ENCODE measurements around the gene DSEL.
A peak's percentile ranks its signal among the peaks of the same experiment; 100 is the strongest.

DSEL gene

DNA sequence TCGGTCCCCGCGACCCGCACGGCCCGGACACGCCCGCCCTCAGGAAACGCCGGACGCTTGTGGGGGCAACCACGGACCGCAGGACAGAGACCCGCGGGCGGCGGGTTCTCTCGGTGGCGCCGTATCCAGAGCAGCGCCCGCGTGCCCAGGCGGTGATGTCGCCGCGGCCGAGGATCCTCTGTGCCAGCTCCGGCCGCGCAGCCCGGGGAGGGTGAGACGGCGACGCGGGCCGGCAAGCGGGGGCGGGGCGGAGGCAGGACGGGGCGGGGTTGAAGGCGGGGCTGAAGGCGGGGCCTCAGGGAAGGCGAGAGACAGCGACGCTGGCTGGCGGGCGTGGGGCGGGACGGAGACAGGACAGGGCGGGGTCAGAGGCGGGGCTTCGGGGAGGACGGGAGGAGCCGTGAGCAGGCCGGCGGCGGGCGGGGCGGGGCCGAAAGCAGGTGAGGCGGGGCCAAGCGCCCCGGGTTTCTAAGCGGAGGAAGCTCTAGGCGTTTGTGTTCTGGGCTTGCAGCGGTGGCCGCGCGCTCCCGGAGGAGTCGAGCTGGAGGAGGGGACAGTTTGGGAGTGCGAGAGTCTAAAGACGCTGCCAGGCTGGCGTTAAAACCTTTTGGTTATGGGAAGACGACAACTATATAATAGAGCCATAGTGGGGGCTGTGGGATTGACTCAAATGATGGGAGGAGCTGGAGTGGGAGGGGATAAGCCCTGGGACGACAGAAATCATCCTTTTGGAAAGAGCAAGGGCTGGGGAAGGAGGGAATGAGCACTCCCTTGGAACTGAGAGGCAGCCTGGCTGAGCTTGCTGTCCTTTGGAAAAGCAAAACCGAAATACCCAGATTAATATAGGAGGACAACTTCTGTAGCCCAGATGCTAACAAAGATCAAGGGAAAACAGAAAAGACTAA is at the start of gene DSEL:
Gene DSEL (minus strand): TSS at position 182 of the 905 bp plus-strand sequence. CDS start 2,112 bp downstream, outside the sequence.
- DNase-seq, result peak; percentile 99

DNA sequence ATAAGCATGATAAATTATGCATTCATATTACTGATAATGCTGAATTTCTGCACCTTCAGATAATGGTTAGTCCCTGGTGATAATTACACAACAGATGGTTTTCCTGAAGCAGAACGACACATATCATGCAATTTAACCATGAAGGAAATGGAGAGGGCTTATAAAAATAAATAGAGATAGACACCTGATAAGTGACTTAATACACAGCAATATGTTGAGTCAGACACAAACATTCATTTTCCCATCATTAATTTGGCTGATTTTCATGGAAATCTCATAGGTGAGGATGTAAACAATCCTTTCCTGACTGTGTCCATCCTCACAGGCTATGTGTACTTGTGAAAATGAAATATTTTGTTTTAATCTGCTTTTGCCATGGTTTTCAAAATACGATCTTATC is 36.9 kb upstream of the DSEL start:
- DNase-seq, result no peak

DNA sequence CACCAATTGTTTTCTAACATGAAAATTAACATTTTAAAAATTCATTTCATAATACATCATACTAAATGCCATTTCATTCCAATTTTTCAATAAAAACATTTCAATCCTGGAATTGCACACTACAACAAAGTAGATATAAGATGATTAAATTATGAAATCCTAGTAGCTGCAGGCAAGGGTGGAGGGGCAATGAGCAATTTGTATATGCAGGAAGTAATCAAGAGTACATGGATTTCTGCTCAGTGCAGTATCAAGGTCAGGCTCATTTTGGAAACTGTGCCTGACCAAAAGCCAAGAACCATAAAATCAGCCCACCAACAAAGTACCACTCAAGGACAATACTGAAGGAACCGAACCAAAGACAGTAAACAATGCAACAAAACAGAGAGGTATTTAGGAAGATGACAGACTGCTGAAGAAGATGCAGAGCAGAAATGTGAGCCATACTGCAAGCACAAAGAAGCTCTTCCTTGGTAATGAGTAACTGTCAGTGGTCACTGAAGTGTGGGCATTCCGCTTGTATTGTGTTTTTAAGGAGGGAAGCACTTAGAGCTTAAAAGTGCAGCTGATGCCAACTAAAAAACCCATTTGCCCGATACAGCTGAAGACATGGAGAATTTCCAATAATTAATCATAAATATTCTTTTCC is 34.5 kb upstream of the DSEL start:
- no peak for DNase-seq

DNA sequence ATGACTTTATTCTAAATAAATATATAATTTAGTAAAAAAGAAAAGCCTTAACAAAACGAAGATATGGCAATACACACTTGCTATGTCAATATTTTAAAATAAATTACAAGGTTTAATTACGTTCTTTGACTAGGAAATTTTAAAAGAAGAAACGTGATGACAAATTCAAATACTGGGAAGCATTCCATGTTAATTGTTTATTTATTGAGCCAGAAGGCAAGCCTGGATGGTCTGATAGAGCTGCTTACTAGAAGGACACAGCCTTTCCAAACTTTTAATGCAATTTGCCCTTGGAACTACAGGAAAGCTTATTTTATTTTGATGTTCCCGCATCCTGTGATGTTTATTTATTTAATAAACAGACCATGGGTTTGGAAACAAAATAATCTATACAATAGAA is 33.4 kb upstream of the DSEL start:
- no peak for DNase-seq

DNA sequence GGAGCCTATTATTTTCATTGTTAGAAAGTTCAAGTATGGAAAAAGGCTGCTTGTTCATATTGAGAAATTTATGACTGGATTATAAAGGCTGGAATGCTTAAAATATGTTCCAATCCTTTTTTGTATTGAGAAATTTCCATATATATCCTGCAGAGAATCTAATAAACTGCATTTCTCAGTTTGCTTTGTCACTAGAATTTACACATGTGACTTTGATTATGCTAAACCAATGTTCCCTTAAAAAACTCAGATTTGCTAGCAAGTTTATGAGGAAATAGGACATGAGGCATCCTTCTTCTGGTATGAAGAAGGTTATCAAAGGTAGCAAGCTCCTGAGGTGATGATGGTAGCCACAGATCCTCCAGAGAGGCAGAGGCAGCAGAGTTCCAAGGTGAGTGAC is 29.2 kb upstream of the DSEL start:
- DNase-seq, result no peak

DNA sequence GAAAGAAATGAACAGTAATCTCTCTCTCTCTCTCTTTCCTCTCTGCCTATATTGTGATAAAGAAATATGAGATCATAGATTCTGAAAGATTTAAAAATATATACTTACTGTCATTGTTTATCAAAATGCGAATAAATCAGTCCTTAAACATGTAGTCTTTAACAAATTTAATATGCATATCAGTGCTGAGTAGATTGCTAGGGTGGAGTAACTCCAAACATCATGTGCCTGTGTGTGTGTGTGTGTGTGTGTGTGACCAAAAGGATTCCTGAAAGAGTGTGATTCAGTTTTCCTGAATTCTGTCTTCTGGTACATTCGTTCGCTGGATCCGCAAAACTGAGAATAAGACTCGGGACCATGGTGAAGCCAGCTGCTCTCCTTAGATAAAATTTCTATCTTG is 24.0 kb upstream of the DSEL start:
- DNase-seq, result no peak

DNA sequence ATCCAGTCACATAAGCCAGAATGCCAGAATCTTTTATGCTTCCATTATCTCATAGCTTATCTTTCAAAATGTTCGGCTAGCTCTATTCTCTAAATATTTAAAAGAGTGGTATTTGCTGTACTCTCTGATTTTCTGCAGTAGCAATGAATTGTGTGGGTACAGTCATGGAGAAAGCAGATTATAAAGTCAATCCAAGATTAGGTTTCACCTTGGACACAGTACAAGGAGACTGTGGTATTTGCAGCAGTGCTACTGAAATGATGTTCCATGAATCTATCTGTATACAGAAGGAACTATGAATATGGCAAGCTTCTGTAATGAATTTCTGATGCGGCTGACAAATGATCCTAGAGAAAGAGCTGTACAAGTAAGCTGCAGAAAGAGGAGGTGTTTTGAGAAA is 15.4 kb upstream of the DSEL start:
- no peak for DNase-seq

DNA sequence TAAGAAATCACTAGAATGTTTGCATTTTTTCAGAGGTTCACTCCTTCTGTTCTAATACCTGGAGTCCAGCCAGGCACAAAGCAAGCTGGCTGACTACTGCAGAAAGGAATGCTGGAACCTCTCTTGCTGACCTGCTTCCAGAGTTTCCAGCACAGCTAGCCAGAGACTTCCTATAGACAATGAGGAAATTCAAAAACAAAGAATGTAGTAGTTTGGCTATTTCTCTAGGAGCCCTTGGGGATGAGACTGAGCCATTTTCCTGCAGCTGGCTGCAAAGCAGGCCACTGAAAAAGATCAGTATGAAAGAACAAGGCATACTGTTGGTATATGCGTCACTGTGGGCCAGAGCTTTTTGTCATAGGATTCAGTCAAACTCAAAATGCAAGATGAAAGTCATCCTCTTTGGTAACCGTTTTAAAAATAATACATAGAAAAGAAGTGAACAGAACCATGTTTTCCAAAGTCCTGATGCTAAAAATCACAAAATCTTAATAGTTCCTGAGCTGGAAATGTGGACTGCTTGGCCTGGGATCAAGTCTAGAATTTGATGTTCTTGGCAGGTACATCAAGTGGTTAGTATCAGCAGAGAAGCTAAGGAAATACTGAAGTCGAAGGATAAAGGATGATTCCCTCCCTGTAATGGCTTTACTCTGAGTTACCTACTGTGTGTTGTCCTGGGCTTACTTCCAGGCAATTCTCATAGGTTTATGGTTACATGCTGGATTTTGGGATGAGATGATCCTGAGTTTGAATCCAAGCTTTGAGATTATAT is 9.0 kb upstream of the DSEL start:
- DNase-seq, result peak; percentile 95

DNA sequence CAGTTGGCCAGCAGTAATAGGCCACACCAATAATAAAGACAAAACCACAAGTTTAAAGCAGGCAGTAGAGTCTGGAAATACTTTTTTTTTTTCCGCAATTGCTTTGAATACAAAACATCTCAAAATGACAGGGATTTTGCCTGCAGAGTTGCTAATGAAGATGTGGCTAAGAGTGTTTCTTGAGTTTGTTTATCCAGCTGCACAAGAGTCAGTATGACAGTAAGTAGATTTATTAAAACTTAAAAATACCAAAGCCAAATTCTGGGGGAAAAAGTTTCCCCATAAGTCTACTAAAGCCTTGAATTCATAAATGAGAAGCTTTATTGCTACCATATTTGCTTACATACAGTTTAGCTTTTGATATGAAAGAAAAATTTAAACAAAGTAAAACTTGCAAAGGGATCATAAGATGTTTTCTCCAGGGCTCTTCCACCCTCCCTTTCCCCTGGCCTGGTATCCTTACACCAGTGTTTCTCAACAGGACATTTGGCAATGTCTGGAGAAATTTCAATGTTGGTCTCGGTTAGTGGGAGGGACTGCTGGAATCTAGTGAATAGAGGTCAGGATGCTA is 3.9 kb upstream of the DSEL start:
- DNase-seq, result no peak

DNA sequence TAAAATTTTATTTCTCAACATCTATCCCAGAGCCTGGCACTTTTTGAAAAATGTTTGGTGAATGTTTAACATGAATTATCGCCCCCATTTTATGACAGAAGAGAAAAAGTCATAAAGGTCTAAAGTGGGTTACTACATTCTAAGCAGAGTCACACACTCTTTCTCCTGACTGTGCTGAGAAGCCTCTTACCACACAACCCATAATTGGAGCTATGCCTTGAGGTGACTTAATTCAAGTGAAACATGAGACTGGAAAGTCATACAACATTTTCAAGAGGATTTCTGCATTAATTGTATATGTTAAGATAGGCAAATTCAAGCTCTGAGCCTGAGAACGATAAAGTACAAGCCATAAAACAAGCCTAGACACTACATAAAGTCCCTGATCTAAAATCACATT is 3.1 kb upstream of the DSEL start:
- no peak for DNase-seq

DNA sequence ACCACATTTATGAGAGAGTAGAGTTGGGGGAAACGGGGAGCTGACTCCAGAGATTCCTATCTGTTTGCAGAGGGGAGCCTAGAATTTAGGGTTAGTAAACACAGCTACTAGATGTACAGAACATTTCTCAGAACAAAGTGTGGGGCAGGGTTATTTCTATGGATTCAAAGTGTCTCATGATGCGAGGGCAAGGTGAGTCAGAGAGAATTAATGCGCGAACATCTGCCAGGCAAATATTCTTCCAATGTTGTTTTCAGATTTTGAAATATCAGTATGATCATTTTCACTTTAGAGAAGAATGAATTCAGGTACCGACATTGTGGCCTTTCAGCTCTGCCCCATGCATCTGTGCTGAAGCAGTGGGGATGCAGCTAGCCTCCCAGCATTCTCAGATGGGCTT is 2.0 kb upstream of the DSEL start:
- DNase-seq, result no peak

DNA sequence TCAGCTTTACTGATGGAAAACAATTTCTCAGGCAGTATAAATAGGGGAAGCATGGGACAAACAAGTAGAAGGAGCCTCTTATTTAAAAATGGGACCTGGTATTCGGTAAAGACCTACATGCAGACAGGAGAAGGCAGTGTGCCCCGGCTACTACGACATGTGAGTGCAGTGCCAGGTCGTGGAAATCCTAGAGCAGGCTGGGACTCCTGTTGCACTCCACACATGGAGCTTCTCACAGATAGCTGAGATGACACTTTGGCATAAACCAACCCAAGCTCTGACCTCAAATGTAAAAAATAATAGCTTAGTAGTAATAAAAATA is 885 bp upstream of the DSEL start:
- no peak for DNase-seq

DNA sequence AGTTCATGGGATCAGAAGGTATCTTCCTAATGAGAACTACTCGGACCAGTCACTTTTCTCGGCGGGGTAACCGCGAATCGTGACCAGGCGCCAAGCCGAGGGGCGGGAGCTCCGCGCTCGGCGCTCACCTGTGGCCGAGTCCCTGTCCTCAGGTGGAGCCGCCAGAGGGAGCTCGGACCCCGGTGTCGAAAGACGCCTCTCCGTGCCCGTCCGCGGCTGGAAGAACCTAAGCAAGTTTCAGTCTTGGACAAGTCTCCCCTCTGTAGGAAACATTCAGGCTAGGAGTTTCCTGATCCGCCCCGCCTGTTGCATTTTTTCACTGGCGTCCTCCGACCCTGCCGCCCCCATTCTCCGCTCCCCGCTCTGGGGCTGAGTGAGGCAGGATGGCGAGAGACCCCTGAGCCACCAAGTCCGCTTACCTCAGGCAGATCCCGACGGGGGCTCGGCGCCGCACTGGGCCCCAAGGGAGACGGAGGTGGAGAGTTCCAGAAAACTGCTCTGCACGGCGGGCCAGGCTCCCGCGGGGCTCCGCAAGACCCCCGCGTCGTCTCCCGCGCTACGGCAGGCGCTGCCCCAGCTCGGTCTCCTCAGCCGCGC is 480 bp downstream of the DSEL start:
- DNase-seq, result peak; percentile 96

DNA sequence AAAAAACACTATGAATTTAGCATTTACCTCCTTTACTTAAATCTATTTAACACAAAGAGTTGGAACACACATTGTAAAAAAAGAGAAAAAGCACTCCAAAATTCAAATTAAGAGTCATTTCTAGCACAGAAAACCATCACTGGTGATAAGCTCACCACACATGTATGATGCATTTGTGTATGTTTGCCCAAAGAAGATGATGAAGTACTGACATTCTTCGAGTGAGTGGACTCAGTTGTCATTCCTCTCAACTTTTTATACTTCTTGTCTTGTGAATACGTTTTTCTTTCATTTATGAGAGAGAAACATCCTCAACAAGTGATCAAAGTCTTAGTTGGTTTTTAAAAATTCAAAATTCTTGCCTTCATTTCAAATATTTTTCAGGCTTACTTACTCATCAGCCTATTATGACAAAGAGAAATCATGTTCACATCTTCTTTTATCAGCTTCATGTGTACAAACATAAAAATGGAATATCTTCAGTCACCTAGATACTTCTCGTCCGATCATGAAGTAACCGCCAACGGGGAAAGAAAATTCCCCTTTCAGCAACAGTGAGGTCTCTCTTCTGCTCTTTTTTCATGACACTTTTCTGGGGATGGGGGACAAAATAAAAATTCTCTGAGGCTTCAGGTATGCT is 1.5 kb downstream of the DSEL start:
- no peak for DNase-seq

DNA sequence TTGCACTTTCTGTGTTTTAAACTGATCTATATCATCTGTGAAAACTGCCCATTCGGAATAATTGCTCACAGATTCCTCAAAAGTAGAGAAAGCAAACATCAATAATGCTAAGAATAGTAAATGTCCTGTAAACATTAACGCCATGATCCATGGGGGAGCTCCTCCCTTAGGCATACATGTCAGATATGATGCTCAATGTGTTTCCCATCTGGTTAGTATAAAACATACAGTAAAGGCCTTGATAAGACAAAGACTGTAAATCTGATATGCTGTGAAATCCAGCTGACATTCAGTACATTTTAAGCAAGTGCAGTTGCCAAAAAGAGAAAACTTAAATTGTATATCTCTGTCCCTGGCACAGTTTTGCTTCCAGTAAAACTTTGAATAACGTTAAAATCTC is 2.1 kb downstream of the DSEL start:
- DNase-seq, result no peak

DNA sequence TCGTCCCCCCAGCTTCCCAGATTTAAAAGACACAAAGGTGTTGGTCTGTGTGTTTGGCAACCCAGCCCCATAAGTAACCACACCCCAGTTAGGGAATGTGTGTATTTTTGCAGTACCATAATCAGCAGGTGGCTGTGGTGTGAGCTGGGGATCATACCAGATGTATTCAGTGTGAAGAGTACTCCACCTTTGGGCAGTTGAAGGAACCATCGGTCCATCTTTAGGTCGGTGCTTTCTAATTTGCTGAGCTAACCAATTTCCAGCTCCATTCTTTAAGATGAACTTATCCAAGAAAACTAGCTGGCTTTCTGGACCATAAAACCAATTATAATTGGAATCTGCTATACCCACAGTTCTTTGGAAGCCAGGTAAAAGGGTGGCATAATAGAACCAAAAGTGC is 3.2 kb downstream of the DSEL start:
- no peak for DNase-seq

DNA sequence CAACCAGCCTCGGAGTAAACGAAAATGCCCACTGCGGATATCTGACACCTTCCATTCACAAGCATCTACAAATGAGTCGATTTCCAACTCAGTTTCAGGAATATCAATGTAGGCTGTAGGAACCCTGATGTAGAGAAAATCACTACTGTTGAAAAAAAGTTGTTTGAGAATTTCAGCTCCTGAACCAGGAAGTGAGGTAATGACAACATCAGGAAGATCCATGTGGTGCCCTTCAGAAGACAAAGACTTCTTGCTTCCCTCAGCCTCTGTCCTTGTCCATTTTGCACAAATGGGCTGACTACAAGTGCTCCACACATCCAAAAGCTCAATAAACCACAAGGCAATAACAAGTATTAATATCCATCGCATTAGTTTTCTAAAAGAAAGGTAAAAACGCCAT is 4.7 kb downstream of the DSEL start:
- DNase-seq, result no peak

DNA sequence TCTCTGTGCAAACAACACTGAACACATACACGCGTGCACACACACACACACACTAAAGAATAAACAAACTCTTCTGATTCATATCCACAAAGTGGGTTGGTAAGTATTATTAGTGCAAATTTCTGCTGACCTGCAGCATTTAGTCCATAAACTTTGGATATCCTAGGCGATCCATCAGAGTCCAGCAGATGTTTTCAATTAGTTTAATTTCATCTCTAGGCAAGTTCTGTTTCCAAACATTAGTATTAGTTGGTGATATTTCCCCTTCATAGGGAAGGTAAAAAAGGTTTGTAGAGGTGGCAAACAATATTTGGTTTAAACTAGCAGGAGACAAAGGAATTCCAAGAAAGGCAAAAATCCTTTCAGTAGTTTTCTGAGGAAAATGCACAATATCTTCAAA is 5.7 kb downstream of the DSEL start:
- no peak for DNase-seq

DNA sequence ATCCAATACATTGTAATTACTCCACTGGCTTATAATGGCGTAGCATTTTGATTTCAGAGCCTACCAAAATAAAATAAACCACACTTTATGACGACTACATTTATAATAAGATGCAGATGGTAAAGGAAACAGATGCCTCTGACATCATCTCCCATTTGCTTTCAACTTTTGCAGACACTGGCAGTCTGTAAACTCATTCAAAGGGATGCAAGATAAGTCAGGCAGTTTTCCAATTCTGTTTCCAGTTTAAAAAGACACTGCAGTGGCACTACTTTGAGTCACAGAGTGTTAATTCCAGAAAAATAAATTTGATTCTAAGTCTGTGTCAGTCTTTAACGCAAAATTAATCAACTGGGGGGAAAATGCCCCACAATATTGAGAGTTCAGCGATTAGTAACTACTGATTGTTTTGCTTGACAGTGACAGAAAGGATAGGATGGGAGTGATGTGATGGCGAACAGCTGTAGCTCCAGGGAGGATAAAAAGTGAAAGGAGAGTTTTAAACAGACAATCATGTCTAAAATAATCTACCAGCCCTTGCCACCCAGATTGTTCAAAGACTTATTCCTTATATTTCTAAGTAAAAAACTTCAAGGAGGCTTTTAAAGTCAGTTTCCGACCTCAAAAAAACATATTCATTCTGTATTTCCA is 6.7 kb downstream of the DSEL start:
- DNase-seq, result no peak

DNA sequence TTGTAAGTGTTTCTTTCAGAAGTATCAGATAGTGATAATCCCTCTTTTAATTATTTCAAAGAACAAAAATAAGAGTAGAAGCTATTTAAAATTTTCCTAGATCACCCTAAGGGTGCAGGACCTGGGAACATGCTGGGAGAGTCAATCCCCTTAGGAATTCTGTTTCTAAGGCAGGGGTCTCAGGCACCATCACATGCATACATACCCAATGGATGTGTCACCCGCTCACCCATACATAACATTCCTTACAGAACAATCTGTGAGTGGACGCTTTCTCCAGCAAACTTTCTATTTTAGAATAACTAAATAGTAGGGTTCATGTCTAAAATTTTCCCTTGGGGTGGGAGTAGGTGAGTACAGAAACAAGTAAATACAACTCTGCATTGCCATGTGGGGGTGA is 8.4 kb downstream of the DSEL start:
- peak; percentile 72 for DNase-seq

DNA sequence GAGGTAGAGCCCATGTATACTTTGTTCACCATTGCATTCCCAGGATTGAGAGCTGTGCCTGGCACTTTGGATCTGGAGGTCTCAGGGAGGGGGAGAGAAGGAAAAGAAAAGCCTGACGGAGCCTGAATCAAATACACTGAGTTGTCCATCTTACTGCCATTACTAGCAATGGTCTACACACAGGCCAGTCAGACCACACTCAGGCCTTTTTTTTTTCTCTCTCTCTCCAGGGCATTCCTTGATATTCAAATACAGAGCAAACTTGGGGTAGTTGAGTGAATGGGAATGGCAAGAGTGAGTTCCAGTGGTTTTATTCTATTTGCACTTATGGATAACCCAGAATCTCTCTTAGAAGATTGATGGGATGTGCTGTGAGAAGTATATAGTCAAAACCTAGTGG is 11.8 kb downstream of the DSEL start:
- no peak for DNase-seq

All from islet precursor cell (in vitro differentiated cells).